SIG-M5 treated with dmso at 0.1 percent for 504 hours (cell line): ENCODE measurements around the gene LRRC10.
A peak's percentile ranks its signal among the peaks of the same experiment; 100 is the strongest.

Experiments used
- DNase-seq: peaks from one replicate; lab custom pipeline; 2025; ENCODE audit not compliant: unreplicated experiment; lab: John Stamatoyannopoulos, UW

Gene LRRC10

GRCh38 chr12:69610729-69611128 lies at the start of gene LRRC10:
TSS of gene LRRC10 (minus strand) at chr12:69610907. CDS start at chr12:69610838, 69 bp downstream.
- DNase-seq = no peak

GRCh38 chr12:69660164-69660863 lies 49.6 kb upstream of the LRRC10 start:
- no peak for DNase-seq

- no peak for DNase-seq
Measured at GRCh38 chr12:69658203-69658602, 47.5 kb upstream of the LRRC10 start.

- DNase-seq = no peak
Measured at GRCh38 chr12:69657376-69658137, 46.9 kb upstream of the LRRC10 start.

GRCh38 chr12:69655616-69656340 lies 45.1 kb upstream of the LRRC10 start:
- DNase-seq = no peak

- DNase-seq = no peak
Measured at GRCh38 chr12:69653703-69654102, 43.0 kb upstream of the LRRC10 start.

- no peak for DNase-seq
Measured at GRCh38 chr12:69651922-69652321, 41.2 kb upstream of the LRRC10 start.

GRCh38 chr12:69649529-69649928 lies 38.8 kb upstream of the LRRC10 start:
- no peak for DNase-seq

- no peak for DNase-seq
Measured at GRCh38 chr12:69648476-69648875, 37.8 kb upstream of the LRRC10 start.

- no peak for DNase-seq
Measured at GRCh38 chr12:69647178-69647577, 36.5 kb upstream of the LRRC10 start.

- no peak for DNase-seq
Measured at GRCh38 chr12:69645031-69645430, 34.3 kb upstream of the LRRC10 start.

GRCh38 chr12:69644511-69644910 lies 33.8 kb upstream of the LRRC10 start:
- no peak for DNase-seq

- DNase-seq = no peak
Measured at GRCh38 chr12:69642531-69642930, 31.8 kb upstream of the LRRC10 start.

GRCh38 chr12:69641546-69641945 lies 30.8 kb upstream of the LRRC10 start:
- DNase-seq = no peak

- DNase-seq = peak; percentile 70
Measured at GRCh38 chr12:69639400-69640016, 28.8 kb upstream of the LRRC10 start.

- no peak for DNase-seq
Measured at GRCh38 chr12:69633061-69633460, 22.4 kb upstream of the LRRC10 start.

GRCh38 chr12:69630191-69630590 lies 19.5 kb upstream of the LRRC10 start:
- DNase-seq = no peak

- no peak for DNase-seq
Measured at GRCh38 chr12:69627501-69627900, 16.8 kb upstream of the LRRC10 start.

GRCh38 chr12:69623970-69624369 lies 13.3 kb upstream of the LRRC10 start:
- no peak for DNase-seq

GRCh38 chr12:69621551-69621950 lies 10.8 kb upstream of the LRRC10 start:
- no peak for DNase-seq

GRCh38 chr12:69620921-69621320 lies 10.2 kb upstream of the LRRC10 start:
- no peak for DNase-seq
